H1 (cell line): ENCODE measurements around the gene CFAP61. TPM values are rescaled to one million over a fixed set of nuclear protein-coding genes. Genes with fewer than 3 reads are reported as not detected.

Source experiments
- CTCF ChIA-PET: fragments of 300-600 bp; sonication (Branson Sonifier 250); formaldehyde crosslinking; loops from one replicate; lab custom pipeline; 2021; ENCODE audit not compliant: partially characterized antibody; lab: Charles Lee
- POLR2A ChIA-PET: fragments of 300-600 bp; sonication (Branson Sonifier 250); formaldehyde crosslinking; loops from one replicate; lab custom pipeline; 2021; ENCODE audit warnings: inconsistent platforms; ENCODE audit not compliant: partially characterized antibody; lab: Charles Lee
- DNase-seq, 2 experiments: peaks; one replicate each; pipeline versions ENCODE4 v3.0.0 to v3.0.0-alpha.2; 2010 to 2022; ENCODE audit warnings: low spot score in 2 of 2, low read depth in 1 of 2, mixed read lengths in 1 of 2
- FAIRE-seq: peaks from 2 replicates; lab custom pipeline; 2011; peaks lifted over from hg19 to GRCh38; lab: Jason Lieb, UNC
- H2AFZ ChIP-seq: 2 replicates; pipeline ENCODE4 v1.8.1; 2012; ENCODE audit warnings: low read length, inconsistent platforms
- H2AK5ac ChIP-seq: 2 replicates; pipeline ENCODE4 v1.6.1; 2013; ENCODE audit warnings: low read depth, low read length
- H2BK120ac ChIP-seq: replicated peaks from 2 replicates; pipeline ENCODE3; 2013; ENCODE audit warnings: low read depth, low read length, inconsistent platforms
- H2BK12ac ChIP-seq: 2 replicates; pipeline ENCODE4 v1.6.1; 2013; ENCODE audit warnings: low read depth, low read length
- H2BK15ac ChIP-seq: 2 replicates; pipeline ENCODE4 v1.6.1; 2013; ENCODE audit warnings: low read length
- H2BK20ac ChIP-seq: 2 replicates; pipeline ENCODE4 v1.6.1; 2013; ENCODE audit warnings: low read length
- H2BK5ac ChIP-seq: 2 replicates; pipeline ENCODE4 v1.6.1; 2013; ENCODE audit warnings: low read depth, low read length
- H3K14ac ChIP-seq: 2 replicates; pipeline ENCODE4 v1.6.1; 2013; ENCODE audit warnings: inconsistent platforms; ENCODE audit not compliant: insufficient read length
- H3K18ac ChIP-seq: 2 replicates; pipeline ENCODE4 v1.6.1; 2013; ENCODE audit warnings: low read length; ENCODE audit errors: extremely low read depth
- H3K23ac ChIP-seq: 2 replicates; pipeline ENCODE4 v1.6.1; 2013; ENCODE audit warnings: inconsistent platforms; ENCODE audit not compliant: insufficient read length
- H3K23me2 ChIP-seq: 2 replicates; pipeline ENCODE4 v1.6.1; 2013; ENCODE audit warnings: low read depth, low read length
- H3K27ac ChIP-seq: 2 replicates; pipeline ENCODE4 v1.6.1; 2011; ENCODE audit warnings: low read depth, low read length, inconsistent platforms
- H3K27me3 ChIP-seq, 4 experiments: replicated peaks in 1 of 4; 1 replicate in 1 of 4; 2 replicates in 3 of 4; pipeline versions ENCODE4 v1.6.1 to v1.8.1; 2011 to 2013; ENCODE audit warnings: low read length in 3 of 4, mild to moderate bottlenecking in 3 of 4, inconsistent platforms in 2 of 4, mixed read lengths in 2 of 4, moderate library complexity in 1 of 4; ENCODE audit not compliant: control insufficient read depth in 3 of 4, insufficient read depth in 3 of 4; ENCODE audit errors: extremely low read depth in 1 of 4
- H3K36me3 ChIP-seq, 4 experiments: 2 replicates each; pipeline versions ENCODE4 v1.6.1 to v1.8.1; 2011 to 2013; ENCODE audit warnings: mild to moderate bottlenecking in 4 of 4, low read length in 3 of 4, moderate library complexity in 2 of 4, control low read depth in 1 of 4, inconsistent platforms in 1 of 4; ENCODE audit not compliant: insufficient read depth in 4 of 4, control insufficient read depth in 2 of 4
- H3K4ac ChIP-seq: replicated peaks from 2 replicates; pipeline ENCODE3; 2013; ENCODE audit warnings: low read length, low read depth, mixed read lengths, inconsistent platforms; ENCODE audit not compliant: insufficient read length
- H3K4me1 ChIP-seq, 4 experiments: replicated peaks in 1 of 4; 1 replicate in 1 of 4; 2 replicates in 3 of 4; pipeline versions ENCODE4 v1.6.1 to v1.8.1; 2011 to 2013; ENCODE audit warnings: low read length in 3 of 4, inconsistent platforms in 2 of 4, mixed read lengths in 1 of 4; ENCODE audit not compliant: insufficient read depth in 4 of 4, control insufficient read depth in 3 of 4
- H3K4me2 ChIP-seq, 2 experiments: 2 replicates each; pipeline versions ENCODE4 v1.6.1 to v1.8.1; 2011 to 2013; ENCODE audit warnings: low read depth in 2 of 2, low read length in 2 of 2, control low read depth in 1 of 2, inconsistent platforms in 1 of 2, mild to moderate bottlenecking in 1 of 2; ENCODE audit not compliant: insufficient read depth in 1 of 2
- H3K4me3 ChIP-seq, 4 experiments: fragments of 200-600, 300-600 bp in 1 of 4; sonication (generic), shearing (Covaris generic), sonication (Bioruptor Twin) in 1 of 4; 2 replicates each; pipeline versions ENCODE4 v1.5.1 to v1.8.1; 2011 to 2016; ENCODE audit warnings: low read length in 4 of 4, low read depth in 3 of 4, control low read depth in 2 of 4, inconsistent platforms in 2 of 4, mild to moderate bottlenecking in 2 of 4, mixed read lengths in 1 of 4, moderate library complexity in 1 of 4; ENCODE audit not compliant: insufficient read depth in 2 of 4; ENCODE audit errors: extremely low read depth in 1 of 4
- H3K56ac ChIP-seq: replicated peaks from 2 replicates; pipeline ENCODE3; 2013; ENCODE audit warnings: low read depth, mild to moderate bottlenecking, mixed read lengths, low read length, inconsistent platforms; ENCODE audit not compliant: insufficient read length
- H3K79me1 ChIP-seq: 2 replicates; pipeline ENCODE4 v1.6.1; 2013; ENCODE audit warnings: low read depth, low read length, control low read depth
- H3K79me2 ChIP-seq, 2 experiments: 2 replicates each; pipeline versions ENCODE4 v1.6.1 to v1.8.1; 2012 to 2013; ENCODE audit warnings: low read length in 2 of 2, mild to moderate bottlenecking in 2 of 2, inconsistent platforms in 1 of 2; ENCODE audit not compliant: insufficient read depth in 2 of 2, control insufficient read depth in 1 of 2
- H3K9ac ChIP-seq, 4 experiments: replicated peaks in 1 of 4; 1 replicate in 1 of 4; 2 replicates in 3 of 4; pipeline versions ENCODE4 v1.6.1 to v1.8.1; 2011 to 2013; ENCODE audit warnings: low read depth in 3 of 4, low read length in 3 of 4, control low read depth in 2 of 4, mild to moderate bottlenecking in 2 of 4, moderate library complexity in 2 of 4, inconsistent platforms in 1 of 4; ENCODE audit errors: extremely low read depth in 1 of 4
- H3K9me3 ChIP-seq, 2 experiments: 2 replicates each; pipeline versions ENCODE4 v1.6.1 to v1.8.1; 2012 to 2013; ENCODE audit warnings: mild to moderate bottlenecking in 2 of 2, moderate library complexity in 2 of 2, control low read depth in 1 of 2, inconsistent platforms in 1 of 2, low read depth in 1 of 2, low read length in 1 of 2, mixed read lengths in 1 of 2; ENCODE audit not compliant: insufficient read depth in 2 of 2
- H4K20me1 ChIP-seq, 2 experiments: replicated peaks in 1 of 2; 2 replicates each; pipeline versions ENCODE3 to v1.8.1; 2011 to 2013; ENCODE audit warnings: inconsistent platforms in 2 of 2, low read length in 2 of 2, mild to moderate bottlenecking in 1 of 2; ENCODE audit not compliant: insufficient read depth in 2 of 2, control insufficient read depth in 1 of 2
- H4K5ac ChIP-seq: 2 replicates; pipeline ENCODE4 v1.6.1; 2013; ENCODE audit warnings: low read length, low read depth, mixed read lengths, inconsistent platforms; ENCODE audit not compliant: insufficient read length
- H4K8ac ChIP-seq: 2 replicates; pipeline ENCODE4 v1.8.0; 2013; ENCODE audit warnings: mild to moderate bottlenecking, moderate library complexity, low read length, inconsistent platforms; ENCODE audit not compliant: insufficient read depth; ENCODE audit errors: extremely low read depth
- H4K91ac ChIP-seq: replicated peaks from 2 replicates; pipeline ENCODE3; 2013; ENCODE audit warnings: low read length, mixed read lengths, inconsistent platforms; ENCODE audit not compliant: insufficient read length
- ASH2L ChIP-seq: fragments of 200-600, 300-600 bp; sonication (generic); IDR thresholded peaks from one replicate; pipeline ENCODE4 v1.7.1; 2017; ENCODE audit warnings: low read length
- BACH1 ChIP-seq: IDR thresholded peaks from 2 replicates; pipeline ENCODE4 v1.6.1; 2012; ENCODE audit warnings: low read length, improper control_type of control experiment
- GTF2F1 ChIP-seq: IDR thresholded peaks from 2 replicates; pipeline ENCODE4 v1.6.1; 2012; ENCODE audit warnings: low read depth, low read length, improper control_type of control experiment, borderline replicate concordance
- NANOG ChIP-seq: IDR thresholded peaks from 2 replicates; pipeline ENCODE4 v1.6.1; 2011; ENCODE audit warnings: low read length, low read depth, mild to moderate bottlenecking, inconsistent platforms; ENCODE audit not compliant: insufficient read depth, poor library complexity, severe bottlenecking
- POU5F1 ChIP-seq: IDR thresholded peaks from 2 replicates; pipeline ENCODE4 v1.6.1; 2011; ENCODE audit warnings: low read depth, mild to moderate bottlenecking, low read length, moderate library complexity
- RXRA ChIP-seq: IDR thresholded peaks from 2 replicates; pipeline ENCODE4 v1.6.1; 2011; ENCODE audit warnings: low read depth, mild to moderate bottlenecking, low read length, moderate library complexity; ENCODE audit not compliant: insufficient read depth
- WGBS, 2 experiments: shearing (Covaris generic) in 1 of 2; methylation state at CpG; one replicate each; pipeline versions ENCODE4 v1.1.6 to v1.1.7; 2013 to 2015; ENCODE audit warnings: low lambda C conversion rate in 2 of 2, mixed read lengths in 2 of 2, inconsistent platforms in 1 of 2, low coverage in 1 of 2, missing lambda C conversion rate in 1 of 2; ENCODE audit not compliant: insufficient replicate concordance in 2 of 2, insufficient coverage in 1 of 2, insufficient read length in 1 of 2; ENCODE audit errors: extremely low coverage in 1 of 2, missing lambda C conversion rate in 1 of 2; 5-methylcytosine and 5-hydroxymethylcytosine counted together
- polyA plus RNA-seq, 7 experiments: library from polyadenylated mRNA; depleted of rRNA in 3 of 7; stranded (reverse) in 5 of 7; unstranded in 2 of 7; fragments of >200 nt in 5 of 7; fragments of 200-250 nt in 2 of 7; gene quantifications; 1 replicate in 5 of 7; 2 replicates in 1 of 7; 4 replicates in 1 of 7; pipeline versions ENCODE4 v1.2.1 to v1.2.3, GENCODE V29; 2011 to 2013; ENCODE audit warnings: missing spikeins in 2 of 7, mixed read lengths in 2 of 7
- total RNA-seq: library from RNA; stranded (reverse); fragmentation: NEBNext Ultra II Directional; extraction: Animal tissue kit (Norgen Biotek cat#: 25700); gene quantifications from 2 replicates; pipeline ENCODE4 v1.2.1, GENCODE V29; 2021

CFAP61 gene
- total and polyA plus RNA-seq, 2 of the 8 experiments (the other 6 are each of a cell fraction or from before 2014, with no cell fraction given) = 0.29 to 0.61 TPM

DNA sequence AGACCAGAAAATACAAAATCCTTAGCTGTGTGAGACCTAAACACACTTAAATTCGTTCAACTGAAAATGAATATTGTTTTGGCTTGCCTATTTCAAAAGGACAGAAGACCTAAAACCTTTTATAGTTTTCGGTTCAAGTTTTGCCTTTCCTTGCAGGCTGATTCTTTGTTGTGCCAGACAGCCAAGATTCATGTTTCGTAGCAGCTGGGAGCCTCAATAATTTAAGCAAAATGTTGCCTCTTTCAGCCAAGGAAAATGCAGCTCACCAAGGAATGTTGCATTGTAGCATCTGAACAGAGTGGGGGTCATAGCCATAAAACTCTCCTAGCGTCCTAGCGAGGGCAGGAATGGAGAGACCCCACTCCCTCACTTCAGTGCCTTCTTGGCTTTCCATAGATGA, 223.3 kb downstream of the CFAP61 start:
- Histone ChIP-seq H4K91ac (no peak overlapping the region), H3K23ac (no peak overlapping the region), H4K8ac (no peak overlapping the region), H2BK120ac (no peak overlapping the region), H3K4ac (no peak overlapping the region), H2AK5ac (no peak overlapping the region), H2BK5ac (no peak overlapping the region), H3K36me3 (no peaks in the 10 kb centered on the region), H3K4me2 (no peak overlapping the region), H2BK15ac (no peak overlapping the region), H3K4me3 (no peak overlapping the region), H2BK12ac (no peak overlapping the region), H3K56ac (no peak overlapping the region), H4K20me1 (no peaks in the 10 kb centered on the region), H2BK20ac (no peak overlapping the region), H4K5ac (no peak overlapping the region), H3K27me3 (no peaks in the 10 kb centered on the region), H3K79me2 (no peaks in the 10 kb centered on the region), H3K9ac (no peak overlapping the region), H3K9me3 (no peaks in the 10 kb centered on the region; a peak in 1 of 4 replicates), H3K79me1 (no peaks in the 10 kb centered on the region), H3K27ac (no peak overlapping the region), H3K14ac (no peak overlapping the region), H2AFZ (peak overlapping the region; percentile 28; the same call in 1 of the 2 replicates), H3K4me1 (no peaks in the 10 kb centered on the region; a peak in 1 of 7 replicates), H3K18ac (no peak overlapping the region), H3K23me2 (no peaks in the 10 kb centered on the region)
- 84% methylated on average over 5 of the region's 5 CpGs; no CpG with 5 or more reads in 1 of the 2 experiments for WGBS, 2 experiments
- TF ChIP-seq RXRA (no peak), ASH2L (no peak), GTF2F1 (no peak), POU5F1 (no peak), NANOG (no peak), BACH1 (no peak)
- POLR2A ChIA-PET = no interaction called here
- CTCF ChIA-PET = interaction anchor here (1.3 kb wide), 2 partner anchors 19 to 318 kb away, joined by 3 to 4 read pairs; no protein-coding TSS in a partner anchor
- no peak for FAIRE-seq
- DNase-seq = no peak
